ENCODE measurements around the gene ADH1B.
"Not testable (repeated sequence)": the region's sequence is repeated elsewhere in the genome, so short reads cannot be mapped to it uniquely, and the experiment has no call there.

Gene ADH1B

GRCh38 chr4:99352602-99353537 is 31.7 kb upstream of the ADH1B start, which contains the start of gene ADH1C:
Gene ADH1C (minus strand): TSS chr4:99352746. CDS start chr4:99352675, 71 bp downstream.
- TF ChIP-seq CTCF (conservative IDR thresholded peaks at IDR 0.05; ENCODE audit: low read length) (no peak), EZH2phosphoT487 (IDR thresholded peaks at IDR 0.05; ENCODE audit: borderline replicate concordance) (no peak)
- Histone ChIP-seq H3K4me3 (ENCODE audit: low read length, poor library complexity, severe bottlenecking) (no peak within 1 kb of the TSS), H3K4me2 (ENCODE audit: low read depth, low read length, poor library complexity, severe bottlenecking) (no peak within 1 kb of the TSS)

DNA sequence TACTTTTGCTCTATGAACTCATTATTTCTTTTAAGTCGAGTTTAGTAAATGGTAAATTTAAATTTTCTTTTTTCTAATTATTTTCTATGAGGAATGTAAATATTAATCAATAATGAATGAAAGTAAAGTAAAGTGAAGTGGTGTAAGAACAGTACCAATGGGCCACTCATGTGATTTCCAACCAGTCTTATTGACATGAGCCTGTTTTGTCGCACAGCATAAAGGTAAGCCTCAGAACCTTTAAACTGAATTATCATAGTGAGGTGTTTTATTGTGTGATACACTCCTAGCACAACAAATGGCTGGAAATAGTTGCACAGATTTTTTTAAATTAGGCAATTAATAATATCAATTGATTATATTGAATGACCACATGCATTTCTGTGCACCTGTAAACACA is 30.3 kb upstream of the ADH1B start:
- Histone ChIP-seq H3K79me2 (ENCODE audit: insufficient read depth, low read length) (no peaks in the 10 kb centered on the region), H3K9ac (ENCODE audit: low read depth, low read length, poor library complexity, severe bottlenecking) (no peak overlapping the region), H3K4me2 (ENCODE audit: low read depth, low read length, poor library complexity, severe bottlenecking) (no peak overlapping the region), H3K4me3 (ENCODE audit: low read length, poor library complexity, severe bottlenecking) (no peak overlapping the region), H2AFZ (ENCODE audit: low read length) (no peak overlapping the region), H4K20me1 (ENCODE audit: insufficient read depth, low read length, poor library complexity, severe bottlenecking) (no peaks in the 10 kb centered on the region), H3K27me3 (ENCODE audit: insufficient read depth, low read length, poor library complexity, severe bottlenecking) (no peaks in the 10 kb centered on the region), H3K36me3 (ENCODE audit: insufficient read depth, low read length) (no peaks in the 10 kb centered on the region), H3K9me3 (ENCODE audit: insufficient read depth, low read depth, low read length) (peaks cover 3% of the 10 kb centered on the region; the same call in 1 of the 2 replicates), H3K9me2 (replicated peaks; ENCODE audit: low read depth, low read length) (no peaks in the 10 kb centered on the region), H3K4me1 (ENCODE audit: insufficient read depth, low read length, poor library complexity, severe bottlenecking) (no peaks in the 10 kb centered on the region), H3F3A (ENCODE audit: low read depth) (no peaks in the 10 kb centered on the region)
- TF ChIP-seq EZH2phosphoT487 (IDR thresholded peaks at IDR 0.05; ENCODE audit: borderline replicate concordance) (no peak), CTCF (conservative IDR thresholded peaks at IDR 0.05; ENCODE audit: low read length) (no peak)

More at GRCh38 chr4:99352602-99353537, 31.7 kb upstream of the ADH1B start, which contains the start of gene ADH1C:
- no peaks in the 10 kb centered on the region for H3K27me3 ChIP-seq (ENCODE audit: insufficient read depth, low read length, poor library complexity, severe bottlenecking)
- H3K9me3 ChIP-seq (ENCODE audit: insufficient read depth, low read depth, low read length): peaks cover 3% of the 10 kb centered on the region; the same call in 1 of the 2 replicates
- H3K36me3 ChIP-seq (ENCODE audit: insufficient read depth, low read length): no peaks in the 10 kb centered on the region
- no peaks in the 10 kb centered on the region for H3K4me1 ChIP-seq (ENCODE audit: insufficient read depth, low read length, poor library complexity, severe bottlenecking)
- H3F3A ChIP-seq (ENCODE audit: low read depth): no peaks in the 10 kb centered on the region
- no peaks in the 10 kb centered on the region for H3K79me2 ChIP-seq (ENCODE audit: insufficient read depth, low read length)
- no peaks in the 10 kb centered on the region for H4K20me1 ChIP-seq (ENCODE audit: insufficient read depth, low read length, poor library complexity, severe bottlenecking)
- H2AFZ ChIP-seq (ENCODE audit: low read length): no peak within 1 kb of the TSS
- no peak within 1 kb of the TSS for H3K9ac ChIP-seq (ENCODE audit: low read depth, low read length, poor library complexity, severe bottlenecking)
- H3K9me2 ChIP-seq (replicated peaks; ENCODE audit: low read depth, low read length): no peaks in the 10 kb centered on the region

GRCh38 chr4:99349338-99349737 is 28.1 kb upstream of the ADH1B start:
- Histone ChIP-seq H3K4me2 (ENCODE audit: low read depth, low read length, poor library complexity, severe bottlenecking) (no peak overlapping the region), H3F3A (ENCODE audit: low read depth) (no peaks in the 10 kb centered on the region), H3K27me3 (ENCODE audit: insufficient read depth, low read length, poor library complexity, severe bottlenecking) (no peaks in the 10 kb centered on the region), H3K4me3 (ENCODE audit: low read length, poor library complexity, severe bottlenecking) (no peak overlapping the region), H3K9me3 (ENCODE audit: insufficient read depth, low read depth, low read length) (peaks cover 3% of the 10 kb centered on the region; the same call in 1 of the 2 replicates), H4K20me1 (ENCODE audit: insufficient read depth, low read length, poor library complexity, severe bottlenecking) (no peaks in the 10 kb centered on the region), H3K79me2 (ENCODE audit: insufficient read depth, low read length) (no peaks in the 10 kb centered on the region), H3K36me3 (ENCODE audit: insufficient read depth, low read length) (no peaks in the 10 kb centered on the region), H2AFZ (ENCODE audit: low read length) (no peak overlapping the region), H3K9me2 (replicated peaks; ENCODE audit: low read depth, low read length) (no peaks in the 10 kb centered on the region), H3K4me1 (ENCODE audit: insufficient read depth, low read length, poor library complexity, severe bottlenecking) (no peaks in the 10 kb centered on the region), H3K9ac (ENCODE audit: low read depth, low read length, poor library complexity, severe bottlenecking) (no peak overlapping the region)
- TF ChIP-seq EZH2phosphoT487 (IDR thresholded peaks at IDR 0.05; ENCODE audit: borderline replicate concordance): no peak
- TF ChIP-seq CTCF (conservative IDR thresholded peaks at IDR 0.05; ENCODE audit: low read length): no peak

DNA sequence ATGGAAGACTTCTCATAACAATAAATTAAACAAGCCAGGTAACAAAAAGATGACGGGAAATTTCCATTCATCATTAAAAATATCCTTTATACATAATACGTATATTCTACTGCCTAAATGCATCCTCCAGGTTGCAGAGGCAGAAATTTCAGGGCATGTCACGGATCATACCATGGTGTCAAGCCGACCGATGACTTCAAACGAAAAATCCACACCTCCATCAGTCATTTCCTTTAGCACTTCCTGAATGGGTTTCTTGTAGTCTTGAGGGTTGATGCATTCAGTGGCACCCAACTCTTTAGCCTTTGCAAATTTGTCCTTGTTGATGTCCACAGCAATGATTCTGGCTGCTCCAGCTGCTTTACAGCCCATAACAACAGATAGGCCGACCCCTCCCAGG is 21.4 kb upstream of the ADH1B start:
- not testable (repeated sequence) for H3F3A ChIP-seq (ENCODE audit: low read depth); H3K79me2 ChIP-seq (ENCODE audit: insufficient read depth, low read length); H3K4me2 ChIP-seq (ENCODE audit: low read depth, low read length, poor library complexity, severe bottlenecking); H3K9me3 ChIP-seq (ENCODE audit: insufficient read depth, low read depth, low read length); H3K36me3 ChIP-seq (ENCODE audit: insufficient read depth, low read length); H3K9ac ChIP-seq (ENCODE audit: low read depth, low read length, poor library complexity, severe bottlenecking); H3K4me3 ChIP-seq (ENCODE audit: low read length, poor library complexity, severe bottlenecking); H3K9me2 ChIP-seq (replicated peaks; ENCODE audit: low read depth, low read length); H4K20me1 ChIP-seq (ENCODE audit: insufficient read depth, low read length, poor library complexity, severe bottlenecking); H2AFZ ChIP-seq (ENCODE audit: low read length); H3K4me1 ChIP-seq (ENCODE audit: insufficient read depth, low read length, poor library complexity, severe bottlenecking); H3K27me3 ChIP-seq (ENCODE audit: insufficient read depth, low read length, poor library complexity, severe bottlenecking)

All from Loucy (cell line).